GM23248 (cell line): ENCODE results near the gene SKI.

Experiments
- EZH2 ChIP-seq: fragments of 200-600 bp; sonication (generic); IDR thresholded peaks from 2 replicates; pipeline ENCODE4 v1.6.1; 2018; ENCODE audit warnings: antibody characterized with exemption, mild to moderate bottlenecking; ENCODE audit not compliant: insufficient read depth, poor library complexity, severe bottlenecking
- EZH2phosphoT487 ChIP-seq: fragments of 200-600 bp; sonication (generic); IDR thresholded peaks from 2 replicates; pipeline ENCODE4 v1.6.1; 2018; ENCODE audit warnings: antibody characterized with exemption, moderate library complexity, mild to moderate bottlenecking, low read depth; ENCODE audit not compliant: insufficient read depth

DNA sequence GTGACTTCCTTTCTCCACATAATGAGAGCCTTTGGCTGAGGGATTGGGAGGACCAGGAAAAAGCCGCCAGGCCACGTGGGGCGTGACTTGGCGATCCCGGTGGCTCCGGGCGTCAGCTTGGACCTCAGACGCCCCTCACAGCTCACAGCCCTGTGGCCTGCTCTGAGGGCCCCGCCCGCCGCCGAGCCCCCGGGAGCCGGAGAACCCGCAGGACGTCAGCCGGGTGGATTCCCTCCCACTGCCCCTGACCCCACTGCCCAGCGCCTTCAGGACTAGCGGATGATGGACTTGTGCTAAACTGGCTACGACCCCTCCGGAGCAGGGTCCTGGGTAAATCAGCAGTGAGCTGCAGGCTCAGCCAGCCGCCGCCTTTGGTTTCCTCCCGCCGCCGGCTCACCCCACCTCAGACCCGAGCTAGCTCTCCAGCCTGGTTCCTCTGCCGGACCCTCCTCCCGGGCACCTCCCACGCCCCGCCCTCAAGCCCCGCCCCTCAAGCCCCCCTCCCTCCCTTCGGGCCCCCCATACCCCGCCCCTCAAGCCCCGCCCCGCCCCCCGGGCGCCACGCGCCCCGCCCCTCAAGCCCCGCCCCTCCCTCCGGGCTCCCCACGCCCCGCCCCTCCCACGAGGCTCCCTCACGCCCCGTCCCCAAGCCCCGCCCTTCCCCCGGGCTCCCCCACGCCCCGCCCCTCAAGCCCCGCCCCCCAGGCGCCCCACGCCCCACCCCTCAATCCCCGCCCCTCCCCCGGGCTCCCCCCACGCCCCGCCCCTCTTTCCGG is 23.5 kb upstream of the SKI start:
- TF ChIP-seq EZH2phosphoT487 (no peak), EZH2 (no peak)
